Activated CD8-positive, alpha-beta T cell treated with anti-CD3 and anti-CD28 coated beads for 36 hours (primary cell): Measurements from ENCODE around the gene LMNTD1. TPM values are rescaled to one million over a fixed set of nuclear protein-coding genes. Genes with fewer than 3 reads are reported as not detected.

Source experiments
- ATAC-seq: fragments of 200-7000 bp; cut with Tn5 transposase; one replicate; pipeline ENCODE4 v1.10.0; 2021; ENCODE audit warnings: mild to moderate bottlenecking, moderate library complexity
- CTCF ChIA-PET: fragments of 350-600 bp; sonication (Branson Sonifier 250); formaldehyde crosslinking; loops from one replicate; lab custom pipeline; 2021; ENCODE audit warnings: antibody characterized with exemption; lab: Charles Lee
- POLR2A ChIA-PET: fragments of 350-600 bp; sonication (Branson Sonifier 250); formaldehyde crosslinking; loops from one replicate; lab custom pipeline; 2021; ENCODE audit warnings: antibody characterized with exemption; lab: Charles Lee
- DNase-seq: peaks from one replicate; pipeline ENCODE4 v3.0.0-alpha.2; 2020
- H3K27ac Mint-ChIP-seq: one replicate; pipeline ENCODE4 v1.8.0; 2021; ENCODE audit warnings: mild to moderate bottlenecking, mixed read lengths
- H3K27me3 Mint-ChIP-seq: one replicate; pipeline ENCODE4 v1.8.0; 2021; ENCODE audit warnings: mixed read lengths
- H3K36me3 Mint-ChIP-seq: one replicate; pipeline ENCODE4 v1.8.0; 2021; ENCODE audit warnings: low read depth, mixed read lengths
- H3K4me1 Mint-ChIP-seq: one replicate; pipeline ENCODE4 v1.8.0; 2021; ENCODE audit warnings: low read depth, mixed read lengths
- H3K4me3 Mint-ChIP-seq: one replicate; pipeline ENCODE4 v1.8.0; 2021; ENCODE audit warnings: mild to moderate bottlenecking, moderate library complexity, mixed read lengths
- H3K9me3 Mint-ChIP-seq: one replicate; pipeline ENCODE4 v1.8.0; 2021; ENCODE audit warnings: mixed read lengths
- CTCF ChIP-seq: fragments of 200-600 bp; IDR thresholded peaks from one replicate; pipeline ENCODE4 v1.8.0; 2022; ENCODE audit warnings: antibody characterized with exemption, mild to moderate bottlenecking
- intact Hi-C: fragments of 100-400 bp; cut with micrococcal nuclease; formaldehyde crosslinking; loops from one replicate; pipeline ENCODE4 v1.10.0; 2022
- total RNA-seq, 2 experiments: library from RNA; stranded (reverse); gene quantifications; one replicate each; pipeline ENCODE4 v1.2.3, GENCODE V29; 2021

LMNTD1 gene
- total RNA-seq, 2 experiments from 2014 or later: not detected

GRCh38 chr12:25533150-25533549 lies 19.9 kb downstream of the LMNTD1 start:
- ATAC-seq: no peak
- intact Hi-C loops: no loop called here
- no peak for DNase-seq
- Mint-ChIP-seq H3K9me3 (no peaks in the 10 kb centered on the region), H3K27me3 (peaks cover 1% of the 10 kb centered on the region), H3K27ac (no peak overlapping the region), H3K36me3 (no peaks in the 10 kb centered on the region), H3K4me1 (no peaks in the 10 kb centered on the region), H3K4me3 (no peak overlapping the region)
- TF ChIP-seq CTCF: no peak
- CTCF ChIA-PET: no interaction called here
- POLR2A ChIA-PET: no interaction called here

- POLR2A ChIA-PET: no interaction called here
- ATAC-seq (no peak), DNase-seq (no peak)
- TF ChIP-seq CTCF: no peak
- Mint-ChIP-seq H3K9me3 (no peaks in the 10 kb centered on the region), H3K4me3 (no peak overlapping the region), H3K4me1 (no peaks in the 10 kb centered on the region), H3K36me3 (no peaks in the 10 kb centered on the region), H3K27me3 (peaks cover 1% of the 10 kb centered on the region), H3K27ac (no peak overlapping the region)
- intact Hi-C loops: no loop called here
- CTCF ChIA-PET: no interaction called here
These were observed 21.5 kb downstream of the LMNTD1 start for GRCh38 chr12:25531502-25532052.

GRCh38 chr12:25529738-25530137 lies 23.3 kb downstream of the LMNTD1 start:
- DNase-seq: no peak
- Mint-ChIP-seq H3K4me3 (no peak overlapping the region), H3K27me3 (no peaks in the 10 kb centered on the region), H3K4me1 (no peaks in the 10 kb centered on the region), H3K9me3 (no peaks in the 10 kb centered on the region), H3K27ac (no peak overlapping the region), H3K36me3 (no peaks in the 10 kb centered on the region)
- ATAC-seq: no peak
- TF ChIP-seq CTCF: no peak
- intact Hi-C loops: no loop called here
- ChIA-PET CTCF (no interaction called here), POLR2A (no interaction called here)

- Mint-ChIP-seq H3K27me3 (no peaks in the 10 kb centered on the region), H3K36me3 (no peaks in the 10 kb centered on the region), H3K9me3 (no peaks in the 10 kb centered on the region), H3K4me1 (no peaks in the 10 kb centered on the region), H3K4me3 (no peak overlapping the region), H3K27ac (no peak overlapping the region)
- intact Hi-C loops: no loop called here
- no peak for DNase-seq
- ChIA-PET POLR2A (no interaction called here), CTCF (no interaction called here)
- no peak for TF ChIP-seq CTCF
- no peak for ATAC-seq
These were observed 26.3 kb downstream of the LMNTD1 start for GRCh38 chr12:25526778-25527177.

- H3K4me1 Mint-ChIP-seq: no peaks in the 10 kb centered on the region
- no peaks in the 10 kb centered on the region for H3K27me3 Mint-ChIP-seq
- ChIA-PET CTCF (no interaction called here), POLR2A (no interaction called here)
- no peak for TF ChIP-seq CTCF
- H3K9me3 Mint-ChIP-seq: no peaks in the 10 kb centered on the region
- H3K36me3 Mint-ChIP-seq: no peaks in the 10 kb centered on the region
- intact Hi-C loops: no loop called here
- DNase-seq (no peak), ATAC-seq (no peak)
- no peak overlapping the region for H3K27ac Mint-ChIP-seq
- no peak overlapping the region for H3K4me3 Mint-ChIP-seq
These were observed 28.7 kb downstream of the LMNTD1 start for GRCh38 chr12:25524366-25524765.
